HCT116 (cell line): Measurements from ENCODE around the gene FFAR3. TPM values are rescaled to one million over a fixed set of nuclear protein-coding genes. Genes with fewer than 3 reads are reported as not detected.

Experiments
- ATAC-seq: fragments of 200-7000 bp; cut with Tn5 transposase; 2 replicates; pipeline ENCODE4 v1.9.1; 2020; ENCODE audit warnings: mild to moderate bottlenecking, moderate library complexity
- BruUV-seq: library from RNA; stranded (reverse); fragments of 400-500 nt; replicated peaks from 2 replicates; lab custom pipeline; 2021; lab: Mats Ljungman, UMichigan
- CTCF ChIA-PET: fragments of 300-600 bp; sonication (Branson Sonifier 250); formaldehyde crosslinking; loops from one replicate; lab custom pipeline; 2021; ENCODE audit warnings: antibody characterized with exemption; lab: Charles Lee
- POLR2A ChIA-PET: fragments of 300-600, 350-600 bp; sonication (Branson Sonifier 250); formaldehyde crosslinking; loops from one replicate; lab custom pipeline; 2021; ENCODE audit warnings: antibody characterized with exemption; lab: Charles Lee
- RAD21 ChIA-PET, 2 experiments: fragments of 300-600 bp; sonication (Branson Sonifier 250); formaldehyde crosslinking; loops; one replicate each; lab custom pipeline; 2023; ENCODE audit warnings: low total read pairs in 2 of 2; ENCODE audit not compliant: uncharacterized antibody in 2 of 2, unreplicated experiment in 2 of 2, low non-redundant PET in 1 of 2; lab: Charles Lee
- DNase-seq: peaks from one replicate; pipeline ENCODE4 v3.0.0-alpha.2; 2010; ENCODE audit warnings: low read depth, low spot score
- H2AFZ ChIP-seq: fragments of 200-600 bp; shearing (Covaris generic), sonication (generic); 2 replicates; pipeline ENCODE4 v1.6.1; 2017; ENCODE audit warnings: low read depth, mixed run types, mixed read lengths, antibody characterized with exemption, low read length; ENCODE audit not compliant: poor library complexity, severe bottlenecking
- H3K27ac ChIP-seq: 2 replicates; pipeline ENCODE4 v1.5.1; 2012; ENCODE audit warnings: low read depth, low read length
- H3K27me3 ChIP-seq: fragments of 200-600 bp; sonication (generic); 2 replicates; pipeline ENCODE4 v1.6.1; 2016; ENCODE audit warnings: mixed run types, low read length, mixed read lengths; ENCODE audit not compliant: insufficient read depth
- H3K36me3 ChIP-seq, 2 experiments: fragments of 200-500 bp in 1 of 2; fragments of 200-600 bp in 1 of 2; sonication (Bioruptor generic) in 1 of 2; sonication (generic) in 1 of 2; 2 replicates each; pipeline versions ENCODE4 v1.5.1 to v1.6.1; 2014 to 2016; ENCODE audit warnings: low read length in 2 of 2, inconsistent platforms in 1 of 2, mixed read lengths in 1 of 2, mixed run types in 1 of 2; ENCODE audit not compliant: insufficient read depth in 2 of 2, control insufficient read depth in 1 of 2
- H3K4me1 ChIP-seq, 2 experiments: fragments of 200-600 bp in 1 of 2; sonication (generic) in 1 of 2; 2 replicates each; pipeline versions ENCODE4 v1.5.1 to v1.6.1; 2012 to 2017; ENCODE audit warnings: low read length in 2 of 2, inconsistent platforms in 1 of 2, mild to moderate bottlenecking in 1 of 2, mixed read lengths in 1 of 2, mixed run types in 1 of 2, moderate library complexity in 1 of 2; ENCODE audit not compliant: insufficient read depth in 2 of 2, control insufficient read depth in 1 of 2
- H3K4me2 ChIP-seq: fragments of 200-600 bp; sonication (generic); 2 replicates; pipeline ENCODE4 v1.6.1; 2017; ENCODE audit warnings: mixed run types, low read length, mixed read lengths
- H3K4me3 ChIP-seq, 2 experiments: fragments of 200-600 bp in 1 of 2; sonication (generic) in 1 of 2; replicated peaks in 1 of 2; 2 replicates each; pipeline ENCODE4 v1.5.1; 2011 to 2016; ENCODE audit warnings: low read length in 2 of 2, control low read depth in 1 of 2, low read depth in 1 of 2, mild to moderate bottlenecking in 1 of 2, mixed read lengths in 1 of 2, mixed run types in 1 of 2
- H3K79me2 ChIP-seq: fragments of 200-600 bp; sonication (generic); 2 replicates; pipeline ENCODE4 v1.6.1; 2017; ENCODE audit warnings: mild to moderate bottlenecking, mixed run types, low read length, moderate library complexity, mixed read lengths; ENCODE audit not compliant: insufficient read depth
- H3K9ac ChIP-seq: fragments of 200-600 bp; sonication (generic); 2 replicates; pipeline ENCODE4 v1.6.1; 2016; ENCODE audit warnings: low read length, mixed read lengths
- H3K9me2 ChIP-seq: fragments of 200-600 bp; sonication (generic), shearing (Covaris generic); 2 replicates; pipeline ENCODE4 v1.6.1; 2017; ENCODE audit warnings: mixed run types, mild to moderate bottlenecking, moderate library complexity; ENCODE audit not compliant: insufficient read depth
- H3K9me3 ChIP-seq, 2 experiments: fragments of 200-500 bp in 1 of 2; fragments of 200-600 bp in 1 of 2; sonication (Bioruptor generic) in 1 of 2; sonication (generic) in 1 of 2; 2 replicates each; pipeline ENCODE4 v1.6.1; 2014 to 2017; ENCODE audit warnings: low read length in 2 of 2, mixed read lengths in 2 of 2, inconsistent platforms in 1 of 2, low read depth in 1 of 2, mild to moderate bottlenecking in 1 of 2, mixed run types in 1 of 2, moderate library complexity in 1 of 2; ENCODE audit not compliant: control insufficient read depth in 1 of 2, insufficient read depth in 1 of 2
- H4K20me1 ChIP-seq: fragments of 200-600 bp; sonication (generic), shearing (Covaris generic); 2 replicates; pipeline ENCODE4 v1.6.1; 2017; ENCODE audit warnings: mixed run types, mild to moderate bottlenecking, moderate library complexity; ENCODE audit not compliant: insufficient read depth
- CBX3 ChIP-seq: IDR thresholded peaks from 2 replicates; pipeline ENCODE4 v1.6.1; 2012; ENCODE audit warnings: low read depth
- CEBPB ChIP-seq: IDR thresholded peaks from 2 replicates; pipeline ENCODE4 v1.6.1; 2012; ENCODE audit warnings: low read depth
- EGR1 ChIP-seq: IDR thresholded peaks from 2 replicates; pipeline ENCODE4 v1.6.1; 2012; ENCODE audit warnings: low read depth
- EZH2 ChIP-seq: fragments of 200-600 bp; sonication (generic); IDR thresholded peaks from 2 replicates; pipeline ENCODE4 v1.6.1; 2017; ENCODE audit warnings: antibody characterized with exemption, mixed run types
- EZH2phosphoT487 ChIP-seq: fragments of 200-600 bp; IDR thresholded peaks from 2 replicates; pipeline ENCODE4 v1.6.1; 2018; ENCODE audit warnings: antibody characterized with exemption, borderline replicate concordance
- RAD21 ChIP-seq: IDR thresholded peaks from 2 replicates; pipeline ENCODE4 v1.6.1; 2012; ENCODE audit warnings: low read depth, mild to moderate bottlenecking
- SIN3A ChIP-seq: IDR thresholded peaks from 2 replicates; pipeline ENCODE4 v1.6.1; 2012; ENCODE audit warnings: low read depth
- SP1 ChIP-seq: IDR thresholded peaks from 2 replicates; pipeline ENCODE4 v1.6.1; 2012; ENCODE audit warnings: low read depth
- SRF ChIP-seq: IDR thresholded peaks from 2 replicates; pipeline ENCODE4 v1.6.1; 2012; ENCODE audit warnings: low read depth
- TCF7L2 ChIP-seq: IDR thresholded peaks from 2 replicates; pipeline ENCODE4 v1.7.0; 2011; ENCODE audit warnings: borderline replicate concordance, inconsistent platforms; ENCODE audit not compliant: insufficient read depth, insufficient read length; ENCODE audit errors: extremely low read depth
- YY1 ChIP-seq: IDR thresholded peaks from 2 replicates; pipeline ENCODE4 v1.6.1; 2011; ENCODE audit warnings: low read length, low read depth, moderate library complexity, mild to moderate bottlenecking; ENCODE audit not compliant: insufficient replicate concordance; ENCODE audit errors: extremely low read depth
- ZFX ChIP-seq: fragments of 450-650 bp; IDR thresholded peaks from 2 replicates; pipeline ENCODE4 v1.6.1; 2017
- ZNF274 ChIP-seq: fragments of 200-500 bp; sonication (Bioruptor generic); IDR thresholded peaks from 2 replicates; pipeline ENCODE4 v1.6.1; 2014; ENCODE audit warnings: mild to moderate bottlenecking, low read depth, low read length, inconsistent platforms
- intact Hi-C: fragments of 100-400 bp; cut with micrococcal nuclease; formaldehyde crosslinking; loops from 2 replicates; pipeline ENCODE4 v1.10.0; 2022
- total RNA-seq: library from RNA; stranded (reverse); gene quantifications from one replicate; pipeline ENCODE4 v1.2.1, GENCODE V29; 2021; ENCODE audit not compliant: unreplicated experiment
- TF ChIP-seq, protein P1 (sequence below), 3 experiments: fragments of 200-600 bp in 1 of 3; sonication (generic) in 1 of 3; IDR thresholded peaks in 2 of 3; conservative IDR thresholded peaks in 1 of 3; 2 replicates each; pipeline ENCODE4 v1.5.1; 2012 to 2017; ENCODE audit warnings: low read depth in 2 of 3, low read length in 2 of 3, antibody characterized with exemption in 1 of 3, borderline replicate concordance in 1 of 3, control low read depth in 1 of 3, mild to moderate bottlenecking in 1 of 3, mixed read lengths in 1 of 3, mixed run types in 1 of 3, moderate library complexity in 1 of 3; ENCODE audit not compliant: insufficient read depth in 1 of 3

The FFAR3 gene
- total RNA-seq, 1 experiment from 2014 or later = not detected

DNA sequence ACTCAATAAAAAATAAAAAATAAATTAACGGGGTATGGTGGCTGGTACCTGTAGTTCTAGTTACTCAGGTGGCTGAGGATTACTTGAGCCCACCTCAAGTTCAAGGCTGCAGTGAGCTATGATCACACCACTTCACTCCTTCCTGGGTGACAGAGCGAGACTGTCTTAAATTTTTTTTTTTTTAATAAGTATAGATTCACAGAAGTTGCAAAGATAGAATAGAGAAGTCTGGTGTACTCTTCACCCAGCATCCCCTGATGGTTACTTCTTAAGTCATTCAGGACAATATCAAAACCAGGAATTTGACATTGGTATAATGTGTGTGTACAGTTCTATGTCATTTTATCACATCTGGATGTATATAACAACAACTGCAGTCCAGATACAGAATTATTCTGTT, 37.0 kb upstream of the FFAR3 start:
- TF ChIP-seq ZNF274 = no peak
- Histone ChIP-seq H4K20me1 (no peaks in the 10 kb centered on the region), H3K36me3 (no peaks in the 10 kb centered on the region), H3K27me3 (no peaks in the 10 kb centered on the region), H3K4me2 (no peak overlapping the region), H3K4me1 (peaks cover 16 to 42% of the 10 kb centered on the region in 2 experiments), H3K9ac (no peak overlapping the region), H3K27ac (no peak overlapping the region), H3K9me2 (no peaks in the 10 kb centered on the region), H2AFZ (no peak overlapping the region), H3K79me2 (no peaks in the 10 kb centered on the region), H3K4me3 (no peak overlapping the region), H3K9me3 (no peaks in the 10 kb centered on the region)
- DNase-seq (no peak), ATAC-seq (no peak)
- BruUV-seq = no TSS peak
- intact Hi-C loops = no loop called here
- RAD21 ChIA-PET = no interaction called here
- POLR2A ChIA-PET = no interaction called here
- CTCF ChIA-PET = interaction anchor here (1.7 kb wide), 1 partner anchor 31 kb away, joined by 3 read pairs; no protein-coding TSS in a partner anchor

DNA sequence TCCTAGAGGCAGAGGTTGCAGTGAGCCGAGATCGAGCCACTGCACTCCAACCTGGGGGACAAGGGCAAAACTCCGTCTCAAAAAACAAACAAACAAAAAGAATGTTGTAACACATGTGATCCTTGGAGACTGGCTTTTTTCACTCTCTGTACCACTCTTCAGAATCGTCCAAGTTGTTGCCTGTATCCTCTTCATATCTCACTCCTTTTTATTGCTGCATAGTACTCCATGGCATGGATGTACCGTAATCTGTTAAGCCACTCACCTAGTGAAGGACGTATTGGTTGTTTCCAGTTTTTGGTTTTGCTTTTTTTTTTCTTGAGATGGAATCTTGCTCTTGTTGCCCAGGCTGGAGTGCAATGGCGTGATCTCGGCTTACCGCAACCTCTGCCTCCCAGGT, 36.2 kb upstream of the FFAR3 start:
- H3K4me1 ChIP-seq = peaks cover 16 to 42% of the 10 kb centered on the region in 2 experiments
- ChIA-PET CTCF (interaction anchor here (1.7 kb wide), 1 partner anchor 31 kb away, joined by 3 read pairs; no protein-coding TSS in a partner anchor), POLR2A (no interaction called here), RAD21 (no interaction called here)
- H2AFZ ChIP-seq = no peak overlapping the region
- no peaks in the 10 kb centered on the region for H3K36me3 ChIP-seq
- H3K27me3 ChIP-seq = no peaks in the 10 kb centered on the region
- DNase-seq (no peak), ATAC-seq (no peak)
- no peaks in the 10 kb centered on the region for H3K9me3 ChIP-seq
- H3K79me2 ChIP-seq = no peaks in the 10 kb centered on the region
- no peak overlapping the region for H3K4me2 ChIP-seq
- no peak overlapping the region for H3K27ac ChIP-seq
- TF ChIP-seq CEBPB = no peak
- no peak for TF ChIP-seq EZH2phosphoT487
- no peak for TF ChIP-seq EGR1
- TF ChIP-seq, protein P1, sequence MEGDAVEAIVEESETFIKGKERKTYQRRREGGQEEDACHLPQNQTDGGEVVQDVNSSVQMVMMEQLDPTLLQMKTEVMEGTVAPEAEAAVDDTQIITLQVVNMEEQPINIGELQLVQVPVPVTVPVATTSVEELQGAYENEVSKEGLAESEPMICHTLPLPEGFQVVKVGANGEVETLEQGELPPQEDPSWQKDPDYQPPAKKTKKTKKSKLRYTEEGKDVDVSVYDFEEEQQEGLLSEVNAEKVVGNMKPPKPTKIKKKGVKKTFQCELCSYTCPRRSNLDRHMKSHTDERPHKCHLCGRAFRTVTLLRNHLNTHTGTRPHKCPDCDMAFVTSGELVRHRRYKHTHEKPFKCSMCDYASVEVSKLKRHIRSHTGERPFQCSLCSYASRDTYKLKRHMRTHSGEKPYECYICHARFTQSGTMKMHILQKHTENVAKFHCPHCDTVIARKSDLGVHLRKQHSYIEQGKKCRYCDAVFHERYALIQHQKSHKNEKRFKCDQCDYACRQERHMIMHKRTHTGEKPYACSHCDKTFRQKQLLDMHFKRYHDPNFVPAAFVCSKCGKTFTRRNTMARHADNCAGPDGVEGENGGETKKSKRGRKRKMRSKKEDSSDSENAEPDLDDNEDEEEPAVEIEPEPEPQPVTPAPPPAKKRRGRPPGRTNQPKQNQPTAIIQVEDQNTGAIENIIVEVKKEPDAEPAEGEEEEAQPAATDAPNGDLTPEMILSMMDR (IDR thresholded peaks at IDR 0.05 in 2 of 3, conservative IDR thresholded peaks at IDR 0.05 in 1 of 3; ENCODE audit: borderline replicate concordance in 1 of 3, insufficient read depth in 1 of 3, low read depth in 2 of 3, low read length in 2 of 3) = no peak
- TF ChIP-seq ZNF274 = no peak
- no peak for TF ChIP-seq TCF7L2
- TF ChIP-seq ZFX = no peak
- no peak for TF ChIP-seq SP1
- no peak for TF ChIP-seq SIN3A
- TF ChIP-seq SRF = no peak
- TF ChIP-seq CBX3 = no peak
- TF ChIP-seq EZH2 = no peak
- no peak for TF ChIP-seq RAD21
- TF ChIP-seq YY1 = no peak
- no peaks in the 10 kb centered on the region for H3K9me2 ChIP-seq
- H4K20me1 ChIP-seq = no peaks in the 10 kb centered on the region
- BruUV-seq = no TSS peak
- intact Hi-C loops = no loop called here
- H3K4me3 ChIP-seq = no peak overlapping the region
- H3K9ac ChIP-seq = no peak overlapping the region
